HG02678 (cell line): Measurements from ENCODE around the gene UGDH.
"Not testable (repeated sequence)": the region's sequence is repeated elsewhere in the genome, so short reads cannot be mapped to it uniquely, and the experiment has no call there.

Source experiments
- ATAC-seq: cut with Tn5 transposase; IDR thresholded peaks from one replicate; pipeline ENCODE4 v1.9.1; 2021; ENCODE audit warnings: mild to moderate bottlenecking, moderate library complexity; ENCODE audit not compliant: unreplicated experiment

The UGDH gene

GRCh38 chr4:39530682-39531081 lies 3.4 kb upstream of the UGDH start:
- ATAC-seq, result no peak

DNA sequence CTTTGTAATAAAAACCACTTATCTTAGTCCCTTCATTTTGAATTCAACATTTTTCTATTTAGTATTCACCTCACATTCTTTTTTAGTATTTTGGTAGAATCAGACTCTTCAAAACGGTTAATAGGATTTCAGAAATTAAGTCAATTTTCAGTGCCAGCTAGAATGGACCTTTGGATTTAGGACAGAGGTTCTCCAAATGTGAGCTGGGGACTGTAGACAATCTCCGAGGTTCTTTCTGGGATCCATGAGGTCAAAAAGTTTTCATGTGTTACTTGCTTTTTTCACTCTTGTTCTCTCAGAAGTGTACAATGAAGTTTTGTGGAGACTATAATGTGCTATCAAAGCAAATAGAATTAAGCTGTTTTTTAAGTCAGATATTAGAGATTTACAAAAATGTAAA lies 2.3 kb upstream of the UGDH start:
- ATAC-seq, result no peak

DNA sequence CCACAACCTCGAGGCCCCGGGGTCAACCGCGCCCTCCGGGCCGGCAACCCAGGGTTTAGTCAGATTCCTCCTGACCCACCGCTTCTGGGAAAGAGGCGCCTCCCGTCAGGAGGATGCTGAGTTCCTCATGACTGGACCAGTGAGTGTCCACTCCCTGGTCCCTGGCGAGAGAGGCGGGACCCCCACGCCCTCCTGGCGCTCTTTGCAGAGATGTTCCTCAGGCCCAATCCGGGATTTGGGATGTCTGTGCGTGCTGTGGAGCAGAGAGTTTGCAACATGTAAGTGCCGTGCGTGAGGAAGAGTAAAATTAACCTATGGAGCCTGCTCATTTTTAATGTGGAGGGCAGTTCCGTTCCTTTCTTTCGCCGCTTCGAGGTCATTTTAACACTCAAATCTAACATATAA lies 824 bp upstream of the UGDH start:
- no peak for ATAC-seq

DNA sequence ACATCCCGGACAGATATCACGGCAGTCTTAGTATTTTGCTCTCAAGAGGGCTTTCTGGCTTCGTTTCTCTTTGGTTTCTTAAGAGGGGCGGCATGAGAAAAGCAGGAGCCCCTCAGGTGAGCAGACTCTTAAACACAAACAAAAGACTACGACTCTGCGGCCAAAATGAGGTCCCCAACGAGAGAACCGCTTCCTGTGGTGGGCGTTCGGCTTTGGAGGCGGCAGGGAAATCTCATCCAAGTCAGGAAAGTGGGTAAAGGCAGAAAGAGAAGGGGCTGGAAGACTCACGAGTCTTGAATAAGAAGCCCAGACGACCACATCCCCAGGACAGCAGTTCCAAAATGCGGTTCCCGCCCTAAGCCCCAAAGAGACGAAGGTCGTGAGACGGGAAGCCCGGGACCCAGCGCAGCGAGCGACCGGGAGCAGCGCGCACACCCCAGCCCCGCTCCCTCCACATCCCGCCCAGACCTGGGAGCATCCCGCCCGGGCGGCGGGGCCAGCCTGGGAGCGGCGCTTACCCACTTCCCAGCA lies 409 bp downstream of the UGDH start:
- ATAC-seq, result peak; percentile 22

DNA sequence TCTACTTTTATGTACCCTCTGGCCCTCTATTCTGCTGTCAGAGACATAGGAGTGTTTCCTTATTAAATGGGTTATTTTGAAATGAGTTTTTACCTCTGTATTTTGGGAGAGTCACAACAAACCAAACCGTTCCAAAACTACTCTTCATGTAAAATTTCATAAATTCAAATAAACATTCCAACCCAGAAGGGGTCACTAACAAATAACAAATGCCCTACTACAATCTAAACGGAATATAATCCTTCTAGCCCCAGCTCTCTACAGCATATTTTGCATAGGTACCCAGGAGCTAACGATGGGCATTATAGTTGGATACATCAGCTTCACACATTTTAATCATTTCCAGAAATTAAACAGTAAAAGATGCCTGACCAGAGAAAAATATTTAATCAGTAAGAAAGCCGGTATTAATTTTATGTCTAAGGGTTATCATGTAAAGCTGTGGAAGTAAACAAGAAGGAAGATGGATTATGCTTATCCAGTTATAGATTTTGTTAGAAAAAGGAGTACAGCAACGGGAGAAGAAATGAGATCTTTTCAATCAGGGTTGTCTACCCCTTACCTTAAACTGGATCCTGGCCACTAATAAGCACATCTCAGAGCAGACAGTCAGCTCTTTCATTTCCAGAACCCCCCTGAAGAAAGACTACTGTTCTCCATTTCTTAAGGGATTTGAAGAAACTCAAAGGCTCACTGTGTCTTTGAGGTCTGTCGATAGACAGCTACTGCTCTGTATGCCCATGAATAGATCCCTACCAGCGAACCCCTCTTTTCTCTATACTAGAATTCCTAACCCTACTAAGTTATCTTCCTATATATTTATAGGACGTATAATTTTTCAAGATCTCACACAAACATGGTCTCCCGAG lies 1.2 kb downstream of the UGDH start:
- ATAC-seq, result no peak

DNA sequence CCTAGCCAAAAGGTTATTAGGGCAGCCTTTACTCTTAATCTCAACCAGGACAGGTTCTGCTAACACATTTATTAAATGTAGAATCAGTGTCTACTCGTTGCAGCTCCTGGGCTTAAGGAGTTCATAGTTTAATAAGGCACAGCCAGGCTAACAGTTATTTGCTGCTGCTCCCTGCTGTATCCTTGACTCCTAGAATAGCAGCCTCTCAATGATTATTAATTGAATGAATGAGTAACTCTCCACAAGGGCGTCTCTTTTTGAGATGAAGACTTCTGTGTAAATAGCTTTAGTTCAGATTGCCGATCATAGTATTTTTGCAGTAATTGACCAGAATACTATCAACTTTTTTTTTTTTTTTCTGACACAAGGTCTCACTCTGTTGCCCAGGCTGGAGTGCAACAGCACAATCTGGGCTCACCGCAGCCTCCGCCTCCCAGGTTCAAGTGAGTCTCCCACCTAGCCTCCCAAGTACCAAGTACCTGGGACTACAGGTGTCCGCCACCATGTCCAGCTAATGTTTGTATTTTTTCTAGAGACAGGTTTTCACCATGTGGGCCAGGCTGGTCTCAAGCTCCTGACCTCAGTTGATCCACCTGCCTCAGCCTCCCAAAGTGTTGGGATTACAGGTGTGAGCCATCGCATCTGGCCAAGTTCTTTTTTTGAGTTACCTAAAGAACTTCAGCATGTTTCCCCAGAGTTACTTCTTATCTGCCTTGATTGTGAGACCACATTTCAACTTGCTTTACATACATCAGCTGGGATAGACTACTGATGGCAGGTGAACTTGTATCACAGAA lies 2.9 kb downstream of the UGDH start:
- ATAC-seq, result no peak

- ATAC-seq, result no peak
Observed at GRCh38 chr4:39522068-39522467, 5.2 kb downstream of the UGDH start.

- ATAC-seq, result no peak
Observed at GRCh38 chr4:39521253-39521919, 5.9 kb downstream of the UGDH start.

- ATAC-seq, result no peak
Observed at GRCh38 chr4:39518484-39518883, 8.8 kb downstream of the UGDH start.

DNA sequence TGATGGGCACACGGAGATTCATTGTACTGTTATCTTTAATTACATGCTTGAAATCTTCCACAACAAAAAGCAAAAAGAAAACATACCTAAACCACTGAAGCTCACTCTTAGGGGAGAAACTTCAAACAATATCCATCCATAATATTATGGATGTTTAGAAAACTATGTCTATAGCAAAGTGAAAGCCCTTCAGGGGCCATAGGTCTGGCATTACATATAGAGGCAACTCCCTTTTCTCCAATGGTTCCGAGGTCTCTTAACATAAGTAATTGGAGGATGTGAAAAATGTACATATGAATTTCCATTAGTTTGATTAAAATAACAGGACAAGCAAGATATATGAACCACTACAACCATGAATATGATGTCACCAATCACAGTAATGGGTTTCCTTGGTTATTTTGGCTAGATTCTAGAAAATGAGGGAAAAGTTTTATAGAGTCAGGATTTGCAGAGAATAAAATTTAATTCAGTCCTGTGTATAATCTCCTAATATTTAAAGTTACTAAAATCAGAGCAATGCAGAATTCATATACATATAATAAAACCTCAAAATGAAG lies 10.8 kb downstream of the UGDH start:
- ATAC-seq, result no peak

GRCh38 chr4:39515669-39516401 lies 11.4 kb downstream of the UGDH start:
- not testable (repeated sequence) for ATAC-seq

GRCh38 chr4:39514888-39515401 lies 12.3 kb downstream of the UGDH start:
- ATAC-seq, result no peak

DNA sequence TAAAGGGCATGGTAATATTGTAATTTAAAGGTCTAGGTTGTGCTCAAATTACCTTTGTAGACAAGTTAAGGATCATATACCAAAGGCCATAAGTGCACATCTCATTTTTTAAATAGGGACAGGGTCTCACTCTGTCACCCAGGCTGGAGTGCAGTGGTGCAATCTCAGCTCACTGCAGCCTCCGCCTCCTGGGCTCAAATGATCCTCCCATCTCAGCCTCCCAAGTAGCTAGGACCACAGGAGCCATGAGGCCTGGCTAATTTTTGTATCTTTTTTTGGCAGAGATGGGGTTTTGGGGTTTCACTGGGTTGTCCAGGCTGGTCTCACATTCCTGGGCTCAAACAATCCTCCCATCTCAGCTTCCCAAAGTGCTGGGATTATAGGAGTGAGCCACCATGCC lies 13.0 kb downstream of the UGDH start:
- ATAC-seq, result not testable (repeated sequence)

GRCh38 chr4:39510348-39510929 lies 16.8 kb downstream of the UGDH start:
- no peak for ATAC-seq

DNA sequence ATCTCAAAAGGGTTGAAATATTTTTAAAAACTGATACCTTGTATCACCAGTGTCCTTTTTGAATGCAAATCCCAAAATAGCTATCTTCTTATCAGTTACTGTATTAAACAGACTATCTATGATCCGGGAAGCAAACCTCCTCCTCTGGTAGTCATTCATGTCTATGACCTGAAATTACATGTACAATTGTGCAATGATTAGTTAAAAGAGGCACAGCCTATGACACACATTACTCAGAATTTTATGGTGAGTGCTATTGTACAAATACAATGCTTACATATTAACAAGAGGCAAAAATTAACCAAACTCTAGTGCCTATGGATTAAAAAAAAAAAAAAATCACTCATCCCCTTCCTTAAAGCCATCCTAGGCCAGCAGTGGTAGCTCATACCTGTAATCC lies 21.7 kb downstream of the UGDH start:
- ATAC-seq, result no peak

DNA sequence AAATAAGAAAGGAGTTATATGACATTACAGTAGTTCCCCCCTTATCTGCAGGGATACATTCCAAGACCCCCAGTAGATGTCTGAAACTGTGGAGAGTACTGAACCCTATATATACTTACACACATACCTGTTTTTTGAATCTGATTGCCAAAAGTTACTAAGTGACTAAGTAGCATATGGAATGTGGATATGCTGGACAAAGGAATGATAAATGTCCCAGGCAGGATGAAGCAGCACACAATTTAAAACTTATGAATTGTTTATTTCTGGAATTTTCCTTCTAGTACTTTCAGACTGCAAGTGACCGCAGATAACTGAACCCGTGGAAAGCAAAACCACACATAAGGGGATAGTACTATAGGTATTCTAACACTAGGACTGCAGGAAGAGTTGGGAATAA lies 22.7 kb downstream of the UGDH start:
- no peak for ATAC-seq

- ATAC-seq, result not testable (repeated sequence)
Observed at GRCh38 chr4:39502664-39503035, 24.6 kb downstream of the UGDH start.

GRCh38 chr4:39502019-39502663 lies 25.1 kb downstream of the UGDH start:
- no peak for ATAC-seq

- no peak for ATAC-seq
Observed at GRCh38 chr4:39498727-39499020, 28.6 kb downstream of the UGDH start.
